ENCODE data around the gene TRAFD1.

GRCh38 chr12:112107306-112108201 lies 17.8 kb upstream of the TRAFD1 start:
- no peak for TF ChIP-seq CTCF (IDR thresholded peaks at IDR 0.05; ENCODE audit: low read depth, low read length)
- TF ChIP-seq EZH2phosphoT487 (IDR thresholded peaks at IDR 0.05; ENCODE audit: low read depth), result no peak
